AG09309 (cell line): ENCODE measurements around the gene TRAF3IP3.

Experiments
- DNase-seq: peaks from one replicate; pipeline ENCODE4 v3.0.0-alpha.2; 2010; ENCODE audit warnings: low read depth
- H3K4me3 ChIP-seq: 2 replicates; pipeline ENCODE4 v1.5.1; 2011; ENCODE audit warnings: mild to moderate bottlenecking, low read depth, low read length, moderate library complexity; ENCODE audit not compliant: control insufficient read depth
- TF ChIP-seq, protein P1 (sequence below): IDR thresholded peaks from 2 replicates; pipeline ENCODE4 v1.5.1; 2011; ENCODE audit warnings: mild to moderate bottlenecking, low read depth, low read length, inconsistent platforms; ENCODE audit not compliant: insufficient read depth, control insufficient read depth; ENCODE audit errors: missing control alignments

TRAF3IP3 gene

DNA sequence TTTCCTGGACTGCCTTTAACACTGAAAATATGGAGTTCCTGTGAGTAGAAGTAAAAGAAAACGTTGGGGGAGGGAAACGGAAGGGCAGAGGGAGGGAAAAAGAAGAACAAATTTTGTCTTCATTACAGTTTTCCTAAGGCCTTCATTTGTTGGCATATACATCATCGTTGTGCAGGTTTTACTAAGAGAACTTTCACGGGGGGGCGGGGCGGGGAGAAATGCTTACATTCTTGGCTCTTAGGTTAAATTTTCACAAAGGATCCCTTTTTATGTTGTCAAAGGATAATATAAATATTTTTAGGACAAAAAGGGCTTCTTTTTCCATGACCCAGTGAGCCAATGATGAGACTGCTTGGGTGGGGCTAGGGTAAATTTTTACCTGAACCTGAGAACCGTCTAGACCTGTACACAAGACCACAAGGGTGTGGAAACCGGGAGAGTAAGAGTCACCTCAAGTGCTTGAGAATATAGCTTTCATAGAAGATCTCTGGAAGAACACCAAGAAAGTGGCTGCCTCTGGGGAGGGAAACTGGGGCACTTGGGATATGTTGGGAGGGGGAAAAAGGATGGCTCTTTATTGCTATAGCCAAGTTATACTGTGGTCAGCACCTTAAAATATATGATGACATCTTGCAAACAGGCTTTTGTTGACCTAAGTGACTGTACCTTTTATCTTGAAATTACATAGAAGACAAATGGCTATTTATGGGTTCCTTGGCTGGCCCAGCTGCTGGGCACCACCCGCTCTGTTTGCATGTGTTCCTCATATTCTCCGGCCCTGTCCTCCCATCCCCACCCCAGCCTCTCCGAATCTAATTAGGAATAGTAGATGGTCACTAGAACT is 70.0 kb downstream of the TRAF3IP3 start:
- no peak overlapping the region for H3K4me3 ChIP-seq
- TF ChIP-seq, protein P1, sequence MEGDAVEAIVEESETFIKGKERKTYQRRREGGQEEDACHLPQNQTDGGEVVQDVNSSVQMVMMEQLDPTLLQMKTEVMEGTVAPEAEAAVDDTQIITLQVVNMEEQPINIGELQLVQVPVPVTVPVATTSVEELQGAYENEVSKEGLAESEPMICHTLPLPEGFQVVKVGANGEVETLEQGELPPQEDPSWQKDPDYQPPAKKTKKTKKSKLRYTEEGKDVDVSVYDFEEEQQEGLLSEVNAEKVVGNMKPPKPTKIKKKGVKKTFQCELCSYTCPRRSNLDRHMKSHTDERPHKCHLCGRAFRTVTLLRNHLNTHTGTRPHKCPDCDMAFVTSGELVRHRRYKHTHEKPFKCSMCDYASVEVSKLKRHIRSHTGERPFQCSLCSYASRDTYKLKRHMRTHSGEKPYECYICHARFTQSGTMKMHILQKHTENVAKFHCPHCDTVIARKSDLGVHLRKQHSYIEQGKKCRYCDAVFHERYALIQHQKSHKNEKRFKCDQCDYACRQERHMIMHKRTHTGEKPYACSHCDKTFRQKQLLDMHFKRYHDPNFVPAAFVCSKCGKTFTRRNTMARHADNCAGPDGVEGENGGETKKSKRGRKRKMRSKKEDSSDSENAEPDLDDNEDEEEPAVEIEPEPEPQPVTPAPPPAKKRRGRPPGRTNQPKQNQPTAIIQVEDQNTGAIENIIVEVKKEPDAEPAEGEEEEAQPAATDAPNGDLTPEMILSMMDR, result no peak
- DNase-seq, result no peak

DNA sequence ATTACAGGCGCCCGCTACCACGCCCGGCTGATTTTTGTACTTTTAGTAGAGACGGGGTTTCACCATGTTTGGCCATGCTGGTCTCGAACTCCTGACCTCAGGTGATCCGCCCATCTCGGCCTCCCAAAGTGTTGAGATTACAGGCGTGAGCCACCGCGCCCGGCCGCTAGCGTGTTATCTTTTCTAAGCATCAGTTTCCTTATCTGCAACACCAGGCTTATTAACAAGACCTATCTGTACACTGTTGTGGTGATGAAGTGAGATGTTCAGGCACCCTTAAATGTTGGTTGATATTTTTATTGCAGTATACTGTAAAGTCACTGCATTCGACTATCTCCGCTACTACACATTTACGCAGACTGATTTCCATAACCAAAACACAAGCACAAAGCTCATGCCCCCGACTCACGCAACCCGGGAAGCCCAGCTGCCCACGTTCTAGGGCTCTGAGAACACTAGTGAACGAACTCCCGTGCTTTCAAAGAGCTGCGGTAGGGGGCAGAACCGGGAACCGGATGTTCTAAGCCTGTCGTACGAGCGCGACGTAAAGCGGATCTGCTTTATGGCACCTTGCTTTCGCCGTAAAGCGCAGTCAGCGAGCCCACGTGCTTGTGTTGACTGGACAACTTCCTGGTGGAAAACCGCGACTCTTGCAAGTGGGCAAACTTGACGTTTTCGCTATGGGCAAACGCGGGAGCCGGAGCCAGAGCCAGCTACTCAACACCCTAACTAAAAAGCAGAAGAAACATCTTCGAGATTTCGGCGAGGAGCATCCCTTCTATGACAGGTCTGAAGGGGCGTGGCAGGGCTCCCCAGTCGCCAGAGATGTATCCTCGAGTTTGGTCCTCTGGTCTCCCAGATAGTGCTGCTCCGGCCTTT is 71.8 kb downstream of the TRAF3IP3 start, which contains the start of gene UTP25:
Gene UTP25, plus strand, starts transcription at position 589 of the 879 bp plus-strand sequence. Its CDS starts 92 bp downstream, at position 681.
- peak within 1 kb of the TSS; percentile 93 for H3K4me3 ChIP-seq
- peak; percentile 89 for DNase-seq
- TF ChIP-seq, protein P1, result peak; percentile 74

DNA sequence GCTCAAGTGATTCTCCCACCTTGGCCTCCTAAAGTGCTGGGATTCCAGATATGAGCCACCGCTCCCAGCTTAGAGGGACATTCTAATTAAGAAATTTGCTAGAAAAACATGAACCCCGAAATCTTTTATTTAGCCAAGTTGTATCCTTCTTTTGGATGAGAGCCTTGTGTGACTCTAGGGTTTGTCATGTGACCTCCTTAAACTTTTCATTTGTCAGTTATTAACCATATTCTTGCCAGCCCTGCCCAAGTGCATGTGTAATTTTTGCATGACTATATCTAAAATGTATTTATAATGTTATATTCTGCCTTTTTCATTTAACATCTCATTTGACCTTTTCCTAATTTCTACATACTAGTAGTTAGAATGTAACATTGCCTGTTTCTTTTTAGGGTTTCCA is 73.9 kb downstream of the TRAF3IP3 start:
- TF ChIP-seq, protein P1, result no peak
- H3K4me3 ChIP-seq, result no peak overlapping the region
- no peak for DNase-seq

DNA sequence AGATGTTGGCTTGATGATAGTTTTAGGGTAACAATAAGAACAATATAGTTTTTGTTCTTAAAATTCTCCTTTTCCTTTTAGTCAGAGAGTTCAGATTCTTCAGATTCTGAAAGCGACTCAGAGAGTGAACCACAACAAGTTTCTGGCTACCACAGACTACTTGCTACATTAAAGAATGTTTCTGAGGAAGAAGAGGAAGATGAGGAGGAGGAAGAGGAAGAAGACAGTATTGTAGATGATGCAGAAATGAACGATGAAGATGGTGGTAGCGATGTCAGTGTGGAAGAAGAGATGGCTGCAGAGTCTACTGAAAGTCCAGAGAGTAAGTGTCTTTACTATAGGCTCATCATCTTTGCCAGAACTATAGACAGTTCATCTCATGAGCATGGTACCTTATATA is 74.9 kb downstream of the TRAF3IP3 start:
- TF ChIP-seq, protein P1, result no peak
- no peak for DNase-seq
- no peak overlapping the region for H3K4me3 ChIP-seq

DNA sequence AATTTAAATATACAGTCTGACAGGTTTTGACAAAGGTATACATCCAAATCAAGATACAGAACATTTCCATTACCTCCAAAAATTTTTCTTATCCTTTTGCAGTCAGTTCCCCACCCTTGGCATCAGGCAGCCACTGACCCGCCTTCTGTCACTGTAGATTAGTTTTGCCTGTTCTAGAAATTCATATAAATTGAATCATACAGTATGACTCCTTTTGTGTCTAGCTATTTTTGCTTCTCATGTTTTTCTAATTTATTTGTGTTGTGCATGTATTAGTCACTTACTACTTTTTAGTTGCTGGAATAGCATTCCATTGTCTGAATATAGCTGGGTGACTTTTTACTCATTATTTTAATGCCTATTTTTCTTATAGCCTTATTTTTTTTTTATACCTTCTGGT is 75.8 kb downstream of the TRAF3IP3 start:
- H3K4me3 ChIP-seq, result no peak overlapping the region
- no peak for DNase-seq
- TF ChIP-seq, protein P1, result no peak
